ENCODE results near the gene ALDOC.

Gene ALDOC

DNA sequence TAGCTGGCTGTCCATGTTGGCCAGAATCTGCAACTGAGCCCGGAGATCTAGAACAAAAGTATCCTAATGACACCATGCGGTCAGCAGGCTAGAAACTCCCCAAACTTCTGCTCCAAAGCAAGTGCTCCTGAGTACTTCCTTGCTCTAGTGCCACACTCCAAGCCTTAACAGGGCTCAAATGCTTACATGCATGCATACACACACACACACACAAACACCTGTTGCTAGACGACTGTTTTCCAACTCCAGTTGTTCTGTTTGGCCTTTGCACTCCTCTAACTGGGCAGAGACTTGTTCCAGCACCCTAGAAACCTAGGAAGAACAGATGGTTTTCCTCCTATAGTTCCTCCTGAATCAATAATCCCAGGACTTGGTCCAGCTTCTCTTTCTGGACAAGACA, 7.7 kb upstream of the ALDOC start:
- H3K4me2 ChIP-seq (ENCODE audit: low read depth, low read length, poor library complexity, severe bottlenecking), result no peak overlapping the region
- H3K4me1 ChIP-seq (ENCODE audit: insufficient read depth, low read length, poor library complexity, severe bottlenecking), result no peaks in the 10 kb centered on the region
- peaks cover 82% of the 10 kb centered on the region; the same call in 1 of the 2 replicates for H3K36me3 ChIP-seq (ENCODE audit: insufficient read depth, low read length)
- no peak overlapping the region for H2AFZ ChIP-seq (ENCODE audit: low read length)
- no peaks in the 10 kb centered on the region for H3K27me3 ChIP-seq (ENCODE audit: insufficient read depth, low read length, poor library complexity, severe bottlenecking)
- H3K9me2 ChIP-seq (replicated peaks; ENCODE audit: low read depth, low read length), result no peaks in the 10 kb centered on the region
- H3K9me3 ChIP-seq (ENCODE audit: insufficient read depth, low read depth, low read length), result no peaks in the 10 kb centered on the region
- no peaks in the 10 kb centered on the region for H3F3A ChIP-seq (ENCODE audit: low read depth)
- H4K20me1 ChIP-seq (ENCODE audit: insufficient read depth, low read length, poor library complexity, severe bottlenecking), result no peaks in the 10 kb centered on the region
- H3K4me3 ChIP-seq (ENCODE audit: low read length, poor library complexity, severe bottlenecking), result no peak overlapping the region
- peaks cover 15% of the 10 kb centered on the region for H3K79me2 ChIP-seq (ENCODE audit: insufficient read depth, low read length)
- TF ChIP-seq EZH2phosphoT487 (IDR thresholded peaks at IDR 0.05; ENCODE audit: borderline replicate concordance), result no peak
- TF ChIP-seq, protein P1, sequence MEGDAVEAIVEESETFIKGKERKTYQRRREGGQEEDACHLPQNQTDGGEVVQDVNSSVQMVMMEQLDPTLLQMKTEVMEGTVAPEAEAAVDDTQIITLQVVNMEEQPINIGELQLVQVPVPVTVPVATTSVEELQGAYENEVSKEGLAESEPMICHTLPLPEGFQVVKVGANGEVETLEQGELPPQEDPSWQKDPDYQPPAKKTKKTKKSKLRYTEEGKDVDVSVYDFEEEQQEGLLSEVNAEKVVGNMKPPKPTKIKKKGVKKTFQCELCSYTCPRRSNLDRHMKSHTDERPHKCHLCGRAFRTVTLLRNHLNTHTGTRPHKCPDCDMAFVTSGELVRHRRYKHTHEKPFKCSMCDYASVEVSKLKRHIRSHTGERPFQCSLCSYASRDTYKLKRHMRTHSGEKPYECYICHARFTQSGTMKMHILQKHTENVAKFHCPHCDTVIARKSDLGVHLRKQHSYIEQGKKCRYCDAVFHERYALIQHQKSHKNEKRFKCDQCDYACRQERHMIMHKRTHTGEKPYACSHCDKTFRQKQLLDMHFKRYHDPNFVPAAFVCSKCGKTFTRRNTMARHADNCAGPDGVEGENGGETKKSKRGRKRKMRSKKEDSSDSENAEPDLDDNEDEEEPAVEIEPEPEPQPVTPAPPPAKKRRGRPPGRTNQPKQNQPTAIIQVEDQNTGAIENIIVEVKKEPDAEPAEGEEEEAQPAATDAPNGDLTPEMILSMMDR (conservative IDR thresholded peaks at IDR 0.05; ENCODE audit: low read length), result no peak
- H3K9ac ChIP-seq (ENCODE audit: low read depth, low read length, poor library complexity, severe bottlenecking), result no peak overlapping the region

DNA sequence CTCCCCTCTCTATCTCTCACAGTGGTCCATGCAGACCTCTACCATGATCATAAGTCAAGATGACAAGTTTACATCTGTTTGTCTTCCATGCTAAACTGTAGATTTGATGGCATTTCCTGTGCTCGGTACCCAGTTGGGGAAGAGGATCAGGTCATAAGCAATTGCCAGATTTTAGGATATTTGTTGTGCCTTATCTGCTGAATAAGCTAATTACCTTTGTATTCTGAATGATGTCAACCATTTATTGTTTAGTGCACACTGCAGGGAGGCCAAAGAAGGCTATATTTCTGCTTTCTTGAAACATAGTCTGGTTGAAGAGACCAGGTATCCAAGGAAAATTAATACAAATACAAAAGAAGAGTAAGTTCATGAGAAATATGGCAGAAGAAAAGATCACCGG, 5.8 kb upstream of the ALDOC start:
- no peaks in the 10 kb centered on the region for H3K9me3 ChIP-seq (ENCODE audit: insufficient read depth, low read depth, low read length)
- no peak overlapping the region for H2AFZ ChIP-seq (ENCODE audit: low read length)
- H3F3A ChIP-seq (ENCODE audit: low read depth), result no peaks in the 10 kb centered on the region
- no peaks in the 10 kb centered on the region for H3K4me1 ChIP-seq (ENCODE audit: insufficient read depth, low read length, poor library complexity, severe bottlenecking)
- no peak overlapping the region for H3K9ac ChIP-seq (ENCODE audit: low read depth, low read length, poor library complexity, severe bottlenecking)
- H3K27me3 ChIP-seq (ENCODE audit: insufficient read depth, low read length, poor library complexity, severe bottlenecking), result no peaks in the 10 kb centered on the region
- H3K9me2 ChIP-seq (replicated peaks; ENCODE audit: low read depth, low read length), result no peaks in the 10 kb centered on the region
- H3K4me2 ChIP-seq (ENCODE audit: low read depth, low read length, poor library complexity, severe bottlenecking), result no peak overlapping the region
- peaks cover 1% of the 10 kb centered on the region; the same call in 1 of the 2 replicates for H3K79me2 ChIP-seq (ENCODE audit: insufficient read depth, low read length)
- no peak overlapping the region for H3K4me3 ChIP-seq (ENCODE audit: low read length, poor library complexity, severe bottlenecking)
- peaks cover 84% of the 10 kb centered on the region; the same call in 1 of the 2 replicates for H3K36me3 ChIP-seq (ENCODE audit: insufficient read depth, low read length)
- no peaks in the 10 kb centered on the region for H4K20me1 ChIP-seq (ENCODE audit: insufficient read depth, low read length, poor library complexity, severe bottlenecking)
- TF ChIP-seq, protein P1 (conservative IDR thresholded peaks at IDR 0.05; ENCODE audit: low read length), result no peak
- TF ChIP-seq EZH2phosphoT487 (IDR thresholded peaks at IDR 0.05; ENCODE audit: borderline replicate concordance), result no peak

DNA sequence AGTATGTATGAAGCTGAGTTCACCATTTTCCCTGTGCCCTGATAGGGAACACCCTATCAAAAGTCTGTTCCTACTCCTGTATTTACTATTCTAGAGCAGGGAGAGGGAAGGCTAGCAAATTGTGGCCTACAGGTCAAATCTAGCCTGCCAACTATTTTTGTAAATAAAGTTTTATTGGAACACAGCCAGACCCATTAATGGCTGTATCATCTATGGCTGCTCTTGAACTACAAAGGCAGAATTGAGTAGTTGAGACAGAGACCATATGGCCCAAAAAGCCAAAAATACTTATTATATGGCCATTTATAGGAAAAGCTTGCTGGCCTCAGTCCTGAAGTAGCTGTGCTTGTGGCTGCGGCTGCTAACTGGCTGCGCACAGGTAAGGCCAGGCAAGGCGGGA, 4.3 kb upstream of the ALDOC start:
- H3K4me3 ChIP-seq (ENCODE audit: low read length, poor library complexity, severe bottlenecking), result no peak overlapping the region
- no peaks in the 10 kb centered on the region for H4K20me1 ChIP-seq (ENCODE audit: insufficient read depth, low read length, poor library complexity, severe bottlenecking)
- H3K9me3 ChIP-seq (ENCODE audit: insufficient read depth, low read depth, low read length), result no peaks in the 10 kb centered on the region
- H3K4me2 ChIP-seq (ENCODE audit: low read depth, low read length, poor library complexity, severe bottlenecking), result no peak overlapping the region
- H2AFZ ChIP-seq (ENCODE audit: low read length), result no peak overlapping the region
- TF ChIP-seq EZH2phosphoT487 (IDR thresholded peaks at IDR 0.05; ENCODE audit: borderline replicate concordance), result no peak
- TF ChIP-seq, protein P1 (conservative IDR thresholded peaks at IDR 0.05; ENCODE audit: low read length), result no peak
- H3K9me2 ChIP-seq (replicated peaks; ENCODE audit: low read depth, low read length), result no peaks in the 10 kb centered on the region
- no peaks in the 10 kb centered on the region for H3K4me1 ChIP-seq (ENCODE audit: insufficient read depth, low read length, poor library complexity, severe bottlenecking)
- peaks cover 83% of the 10 kb centered on the region; the same call in 1 of the 2 replicates for H3K36me3 ChIP-seq (ENCODE audit: insufficient read depth, low read length)
- no peaks in the 10 kb centered on the region for H3F3A ChIP-seq (ENCODE audit: low read depth)
- H3K79me2 ChIP-seq (ENCODE audit: insufficient read depth, low read length), result no peaks in the 10 kb centered on the region
- no peak overlapping the region for H3K9ac ChIP-seq (ENCODE audit: low read depth, low read length, poor library complexity, severe bottlenecking)
- no peaks in the 10 kb centered on the region for H3K27me3 ChIP-seq (ENCODE audit: insufficient read depth, low read length, poor library complexity, severe bottlenecking)

Measured in Loucy (cell line).